HL-60 (cell line): ENCODE results near the gene HEPACAM.

Experiments
- POLR2AphosphoS5 ChIP-seq: IDR thresholded peaks from 2 replicates; pipeline ENCODE4 v1.6.1; 2012; ENCODE audit warnings: low read depth
- SPI1 ChIP-seq: IDR thresholded peaks from 2 replicates; pipeline ENCODE4 v1.6.1; 2012; ENCODE audit warnings: low read depth, mild to moderate bottlenecking, borderline replicate concordance
- TF ChIP-seq, protein P1 (sequence below): IDR thresholded peaks from 2 replicates; pipeline ENCODE4 v1.6.1; 2012; ENCODE audit warnings: low read depth; ENCODE audit not compliant: insufficient replicate concordance

- TF ChIP-seq, protein P1, sequence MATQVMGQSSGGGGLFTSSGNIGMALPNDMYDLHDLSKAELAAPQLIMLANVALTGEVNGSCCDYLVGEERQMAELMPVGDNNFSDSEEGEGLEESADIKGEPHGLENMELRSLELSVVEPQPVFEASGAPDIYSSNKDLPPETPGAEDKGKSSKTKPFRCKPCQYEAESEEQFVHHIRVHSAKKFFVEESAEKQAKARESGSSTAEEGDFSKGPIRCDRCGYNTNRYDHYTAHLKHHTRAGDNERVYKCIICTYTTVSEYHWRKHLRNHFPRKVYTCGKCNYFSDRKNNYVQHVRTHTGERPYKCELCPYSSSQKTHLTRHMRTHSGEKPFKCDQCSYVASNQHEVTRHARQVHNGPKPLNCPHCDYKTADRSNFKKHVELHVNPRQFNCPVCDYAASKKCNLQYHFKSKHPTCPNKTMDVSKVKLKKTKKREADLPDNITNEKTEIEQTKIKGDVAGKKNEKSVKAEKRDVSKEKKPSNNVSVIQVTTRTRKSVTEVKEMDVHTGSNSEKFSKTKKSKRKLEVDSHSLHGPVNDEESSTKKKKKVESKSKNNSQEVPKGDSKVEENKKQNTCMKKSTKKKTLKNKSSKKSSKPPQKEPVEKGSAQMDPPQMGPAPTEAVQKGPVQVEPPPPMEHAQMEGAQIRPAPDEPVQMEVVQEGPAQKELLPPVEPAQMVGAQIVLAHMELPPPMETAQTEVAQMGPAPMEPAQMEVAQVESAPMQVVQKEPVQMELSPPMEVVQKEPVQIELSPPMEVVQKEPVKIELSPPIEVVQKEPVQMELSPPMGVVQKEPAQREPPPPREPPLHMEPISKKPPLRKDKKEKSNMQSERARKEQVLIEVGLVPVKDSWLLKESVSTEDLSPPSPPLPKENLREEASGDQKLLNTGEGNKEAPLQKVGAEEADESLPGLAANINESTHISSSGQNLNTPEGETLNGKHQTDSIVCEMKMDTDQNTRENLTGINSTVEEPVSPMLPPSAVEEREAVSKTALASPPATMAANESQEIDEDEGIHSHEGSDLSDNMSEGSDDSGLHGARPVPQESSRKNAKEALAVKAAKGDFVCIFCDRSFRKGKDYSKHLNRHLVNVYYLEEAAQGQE, result no peak
- TF ChIP-seq POLR2AphosphoS5 (no peak), SPI1 (no peak)
Observed at GRCh38 chr11:124930799-124931198, 5.0 kb downstream of the HEPACAM start.
